GM12891 (cell line): ENCODE results near the gene PSMB11.

Experiments
- DNase-seq: peaks from one replicate; pipeline ENCODE4 v3.0.0; 2011; ENCODE audit warnings: low spot score; ENCODE audit not compliant: insufficient read length
- FAIRE-seq: peaks from 2 replicates; lab custom pipeline; 2011; peaks lifted over from hg19 to GRCh38; lab: Jason Lieb, UNC
- PAX5 ChIP-seq: IDR thresholded peaks from 2 replicates; pipeline ENCODE4 v1.6.1; 2011; ENCODE audit warnings: low read length, moderate library complexity, mild to moderate bottlenecking; ENCODE audit not compliant: insufficient read depth, severe bottlenecking
- POLR2A ChIP-seq: IDR thresholded peaks from 2 replicates; pipeline ENCODE4 v1.6.1; 2011; ENCODE audit warnings: low read depth, low read length, control low read depth
- POLR2AphosphoS5 ChIP-seq: IDR thresholded peaks from 2 replicates; pipeline ENCODE4 v1.6.1; 2011; ENCODE audit warnings: low read depth, low read length, control low read depth
- POU2F2 ChIP-seq: IDR thresholded peaks from 2 replicates; pipeline ENCODE4 v1.6.1; 2011; ENCODE audit warnings: low read depth, mild to moderate bottlenecking, control low read depth, low read length, moderate library complexity
- SPI1 ChIP-seq: IDR thresholded peaks from 2 replicates; pipeline ENCODE4 v1.6.1; 2011; ENCODE audit warnings: low read depth, low read length, control low read depth
- TAF1 ChIP-seq: IDR thresholded peaks from 2 replicates; pipeline ENCODE4 v1.6.1; 2011; ENCODE audit warnings: low read depth, low read length, control low read depth

Gene PSMB11

DNA sequence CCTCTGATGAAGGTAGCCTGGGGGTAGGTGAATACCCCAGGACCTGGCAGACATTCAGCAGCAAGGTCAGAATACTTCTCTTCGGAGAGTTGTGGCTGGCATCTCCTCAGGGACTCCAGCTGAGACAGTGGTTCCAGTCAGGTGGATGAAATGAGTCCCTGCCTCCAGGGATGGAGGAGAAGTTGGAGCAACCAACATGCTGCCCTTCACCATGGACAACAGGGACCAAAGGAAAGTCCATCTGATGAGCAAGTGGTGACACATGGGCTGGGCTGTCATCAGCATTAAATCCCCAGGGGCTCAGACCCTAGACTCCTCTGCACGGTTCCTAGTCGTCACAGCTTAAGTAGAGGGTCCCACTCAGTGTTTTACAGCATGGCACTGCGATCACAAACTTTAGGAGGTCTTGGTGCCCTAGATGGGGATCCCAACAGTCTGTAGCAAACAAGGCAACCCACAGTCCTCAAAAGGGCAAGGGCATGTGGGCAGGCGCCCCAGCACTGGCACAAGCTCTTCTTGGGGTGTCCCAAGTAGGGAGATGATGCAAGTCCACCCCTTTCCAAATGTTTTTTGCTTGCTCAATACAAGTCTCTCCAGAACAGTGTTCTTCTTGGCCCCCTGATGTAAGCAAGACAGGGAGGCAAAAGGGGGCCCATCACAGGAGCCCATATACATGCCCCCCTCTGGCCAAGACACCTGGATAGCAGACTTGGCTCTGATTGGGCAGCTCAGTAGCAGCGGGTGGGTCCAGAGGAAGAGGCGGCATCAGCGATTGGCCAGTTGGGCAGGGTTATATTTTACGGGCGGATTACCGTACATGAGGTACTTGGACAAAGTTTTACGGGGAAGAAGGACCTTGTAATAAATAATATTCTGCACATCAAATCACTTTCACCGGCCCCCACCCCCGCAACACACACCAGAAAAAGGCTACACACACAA, 26.1 kb downstream of the PSMB11 start:
- DNase-seq (no peak), FAIRE-seq (no peak)
- TF ChIP-seq SPI1: no peak
- TF ChIP-seq PAX5: no peak
- TF ChIP-seq POLR2AphosphoS5: no peak
- no peak for TF ChIP-seq TAF1
- no peak for TF ChIP-seq POLR2A
- no peak for TF ChIP-seq POU2F2

DNA sequence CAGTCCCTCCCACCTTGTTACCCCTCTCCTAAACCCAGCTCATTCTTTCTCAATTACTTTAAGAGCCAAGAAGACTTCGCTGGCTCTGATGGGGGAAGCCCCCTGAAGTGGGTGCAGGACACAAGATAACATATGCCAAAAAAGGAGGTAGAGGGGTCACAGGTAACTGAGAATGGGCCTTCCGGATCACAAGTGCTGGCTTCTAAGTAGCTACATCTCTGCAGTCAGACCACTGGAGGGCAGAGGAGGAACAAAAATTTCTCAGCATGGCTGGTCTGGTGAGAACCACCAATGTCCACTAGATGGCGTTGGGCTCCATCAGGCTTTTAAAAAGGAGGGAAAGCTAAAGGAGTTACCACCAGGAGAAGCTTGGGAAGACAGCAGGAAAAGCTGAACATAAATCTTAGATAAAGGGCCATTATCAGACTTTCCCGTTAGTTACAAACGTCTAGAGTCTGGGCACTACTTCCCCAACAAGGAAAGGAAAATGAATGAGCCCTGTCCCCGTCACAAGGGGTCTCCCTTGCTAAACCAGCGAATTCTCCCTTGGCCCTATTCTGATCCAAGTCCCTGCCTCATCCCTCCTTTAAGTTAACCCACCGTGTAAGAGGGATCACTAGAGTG, 26.9 kb downstream of the PSMB11 start:
- TF ChIP-seq PAX5 (no peak), SPI1 (no peak), POLR2AphosphoS5 (no peak), TAF1 (no peak), POU2F2 (no peak), POLR2A (no peak)
- FAIRE-seq (peak; percentile 77), DNase-seq (peak; percentile 84)

DNA sequence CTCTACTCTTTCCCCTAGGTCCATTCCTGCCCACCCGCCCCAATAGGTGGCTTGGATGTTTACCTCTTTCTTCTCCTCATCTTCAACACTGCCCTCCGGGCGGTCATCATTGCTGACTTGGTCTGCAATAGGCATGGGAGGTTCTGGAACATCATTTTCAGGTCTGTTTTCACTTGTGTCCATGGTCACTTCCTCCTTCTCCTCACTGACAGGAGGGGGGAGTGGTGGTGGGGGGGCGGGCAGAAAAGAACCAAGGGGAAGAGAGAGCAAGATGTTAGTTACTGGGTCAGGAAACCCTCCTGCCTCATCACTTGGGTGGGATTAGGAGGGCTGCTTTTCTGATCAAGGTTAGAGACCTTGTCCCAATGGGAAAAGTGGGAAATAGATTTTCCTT, 27.4 kb downstream of the PSMB11 start:
- no peak for FAIRE-seq
- no peak for DNase-seq
- TF ChIP-seq POLR2A (no peak), PAX5 (no peak), POLR2AphosphoS5 (no peak), POU2F2 (no peak), SPI1 (no peak), TAF1 (no peak)

- no peak for FAIRE-seq
- TF ChIP-seq TAF1 (no peak), POU2F2 (no peak), POLR2AphosphoS5 (no peak), POLR2A (no peak), SPI1 (no peak), PAX5 (no peak)
Observed at GRCh38 chr14:23070262-23071129, 28.5 kb downstream of the PSMB11 start.

DNA sequence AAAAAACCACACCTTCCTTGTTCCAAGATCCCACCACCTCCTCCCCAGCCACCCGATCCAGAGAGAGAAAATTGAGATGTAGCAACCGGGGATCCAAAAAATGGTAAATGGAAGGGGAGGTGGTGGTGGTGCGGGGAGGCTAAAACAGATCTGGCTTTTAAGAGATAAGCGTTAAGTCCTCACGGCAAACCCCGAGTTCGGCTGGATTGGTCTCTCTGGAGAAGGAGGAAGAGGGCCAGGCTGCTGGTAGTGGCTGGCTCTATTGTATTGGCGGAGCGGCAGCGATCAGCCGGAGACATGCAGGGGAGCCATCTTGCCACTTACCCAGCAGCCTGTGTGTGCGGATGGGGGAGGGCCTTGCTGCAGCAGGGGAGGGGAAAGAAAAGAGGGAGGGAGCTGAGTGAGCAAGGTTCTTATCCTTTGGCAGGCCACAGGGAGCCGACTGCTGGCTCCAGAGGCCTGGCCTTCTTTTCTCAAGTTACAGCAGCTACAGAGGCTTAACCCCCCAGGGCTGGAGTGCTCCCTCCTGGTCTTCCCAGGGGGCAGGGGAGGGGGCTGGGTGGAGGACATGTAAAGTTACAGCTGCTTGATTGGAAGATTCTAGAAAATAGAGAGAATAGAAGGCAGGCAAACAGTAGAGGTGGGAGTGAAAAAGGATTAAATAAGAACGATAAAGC, 29.4 kb downstream of the PSMB11 start:
- TF ChIP-seq POLR2A (peak; percentile 86), TAF1 (peak; percentile 96), PAX5 (no peak), POU2F2 (0 out of 2 replicates have a peak, but pooled peaks have one; percentile 62), SPI1 (no peak), POLR2AphosphoS5 (peak; percentile 94)
- DNase-seq (peak; percentile 73), FAIRE-seq (peak; percentile 94)

More at GRCh38 chr14:23070262-23071129, 28.5 kb downstream of the PSMB11 start:
- DNase-seq: no peak

DNA sequence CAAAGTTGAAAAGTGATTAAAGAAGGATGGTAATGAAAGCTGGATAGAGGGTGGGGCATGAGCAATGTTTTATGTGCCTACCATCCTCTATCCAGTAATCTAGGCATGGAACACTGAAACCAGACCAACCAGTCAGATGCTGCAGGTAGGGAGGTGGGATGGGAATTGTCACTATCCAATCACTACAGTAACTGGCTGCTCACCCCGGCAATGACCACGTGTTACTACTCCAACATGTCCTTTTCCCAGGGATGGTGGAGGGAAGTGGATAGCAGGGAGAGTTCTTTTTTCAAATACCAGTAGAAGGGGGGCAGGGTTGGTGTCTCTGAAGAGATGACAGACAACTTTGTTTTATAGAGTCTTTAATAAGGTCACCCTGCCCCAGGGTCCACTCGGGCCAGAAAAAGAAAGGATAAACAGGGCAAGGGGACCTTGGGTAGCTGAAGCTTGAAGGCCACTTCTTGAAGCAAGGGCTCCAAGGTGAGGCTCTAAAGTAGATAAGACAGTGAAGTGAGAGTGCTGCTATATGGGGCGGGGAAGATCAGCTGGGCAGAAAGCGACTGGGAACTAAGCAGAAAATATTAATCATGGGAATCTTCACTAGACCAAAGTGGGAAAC, 30.0 kb downstream of the PSMB11 start:
- no peak for DNase-seq
- no peak for FAIRE-seq
- TF ChIP-seq POLR2A: no peak
- no peak for TF ChIP-seq POLR2AphosphoS5
- TF ChIP-seq SPI1: no peak
- TF ChIP-seq POU2F2: no peak
- no peak for TF ChIP-seq TAF1
- no peak for TF ChIP-seq PAX5

DNA sequence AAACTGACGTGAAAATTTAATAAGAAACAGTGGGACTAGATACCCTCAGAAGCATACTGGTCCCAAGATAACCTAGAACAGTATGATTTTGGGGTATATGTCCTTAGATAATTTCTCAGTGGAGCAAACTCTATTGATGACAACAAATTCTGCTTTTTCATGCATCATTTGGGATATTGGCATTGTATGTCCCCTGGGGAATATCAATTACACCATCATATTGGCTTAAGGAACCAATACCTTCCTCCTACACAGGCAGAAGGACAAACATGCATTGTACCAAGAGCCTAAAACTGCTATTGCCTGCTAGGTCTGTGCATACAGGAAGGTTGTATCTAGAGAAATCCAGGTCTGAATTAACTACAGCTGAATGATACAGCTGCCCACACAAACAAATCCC, 32.9 kb downstream of the PSMB11 start:
- no peak for TF ChIP-seq SPI1
- no peak for TF ChIP-seq PAX5
- TF ChIP-seq POLR2AphosphoS5: no peak
- TF ChIP-seq TAF1: no peak
- no peak for TF ChIP-seq POU2F2
- TF ChIP-seq POLR2A: no peak
- DNase-seq: no peak
- FAIRE-seq: no peak

- no peak for DNase-seq
- TF ChIP-seq POU2F2: no peak
- TF ChIP-seq POLR2AphosphoS5: no peak
- TF ChIP-seq POLR2A: no peak
- no peak for TF ChIP-seq TAF1
- no peak for TF ChIP-seq SPI1
- no peak for TF ChIP-seq PAX5
- FAIRE-seq: peak; percentile 56
Observed at GRCh38 chr14:23076785-23077408, 34.9 kb downstream of the PSMB11 start.

DNA sequence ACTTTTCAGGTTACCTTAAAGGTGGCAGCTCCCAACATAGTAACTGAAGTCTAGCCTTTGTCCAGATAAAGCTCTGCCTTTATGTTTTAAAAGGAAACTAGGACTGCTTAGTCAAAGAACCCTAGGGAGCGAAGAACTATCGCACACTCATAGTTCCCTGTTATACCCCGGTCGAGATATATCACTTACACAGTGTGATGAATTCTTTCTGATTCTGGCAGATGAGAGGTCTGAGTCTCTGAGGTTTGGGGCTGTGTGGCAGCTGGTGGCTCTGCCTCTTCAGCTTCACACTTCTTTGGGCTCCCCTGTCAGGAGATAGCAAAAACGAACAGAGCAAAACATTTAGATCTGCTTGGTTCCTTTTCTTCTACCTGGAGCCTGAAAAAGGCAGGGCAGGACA, 36.0 kb downstream of the PSMB11 start:
- DNase-seq (no peak), FAIRE-seq (no peak)
- TF ChIP-seq TAF1 (no peak), POLR2A (no peak), POLR2AphosphoS5 (no peak), SPI1 (no peak), POU2F2 (no peak), PAX5 (no peak)

GRCh38 chr14:23078692-23079116, 36.7 kb downstream of the PSMB11 start:
- TF ChIP-seq POU2F2 (no peak), POLR2A (no peak), SPI1 (no peak), PAX5 (no peak), TAF1 (no peak), POLR2AphosphoS5 (no peak)
- DNase-seq (no peak), FAIRE-seq (no peak)
